B cell (primary cell): ENCODE measurements around the gene CFD. TPM values are rescaled to one million over a fixed set of nuclear protein-coding genes. Genes with fewer than 3 reads are reported as not detected.

ENCODE experiments used
- ATAC-seq: fragments of 200-7000 bp; cut with Tn5 transposase; one replicate; pipeline ENCODE4 v1.10.0; 2021; ENCODE audit warnings: low read depth, mild to moderate bottlenecking, moderate number of reproducible peaks, moderate library complexity
- CTCF ChIA-PET: fragments of 350-600 bp; sonication (Branson Sonifier 250); formaldehyde crosslinking; loops from one replicate; lab custom pipeline; 2021; ENCODE audit warnings: antibody characterized with exemption, inconsistent platforms; lab: Charles Lee
- POLR2A ChIA-PET: fragments of 350-600 bp; sonication (Branson Sonifier 250); formaldehyde crosslinking; loops from one replicate; lab custom pipeline; 2021; ENCODE audit warnings: antibody characterized with exemption; lab: Charles Lee
- DNase-seq: peaks from one replicate; pipeline ENCODE4 v3.0.0; 2013
- H2AFZ ChIP-seq: 2 replicates; pipeline ENCODE4 v1.6.1; 2012; ENCODE audit warnings: mild to moderate bottlenecking, low read depth, low read length; ENCODE audit not compliant: insufficient read depth, poor library complexity, severe bottlenecking
- H3K27ac ChIP-seq, 2 donors: 1 replicate in 1 of 2; 2 replicates in 1 of 2; pipeline ENCODE4 v1.5.1; 2012 to 2013; ENCODE audit warnings: low read length in 2 of 2, mild to moderate bottlenecking in 2 of 2, moderate library complexity in 1 of 2
- H3K27me3 ChIP-seq, 4 experiments: fragments of 200-600 bp in 1 of 4; sonication (generic) in 1 of 4; replicated peaks in 1 of 4; 1 replicate in 2 of 4; 2 replicates in 2 of 4; pipeline versions ENCODE4 v1.6.1 to v1.7.0; 2013 to 2016; ENCODE audit warnings: low read length in 3 of 4, mild to moderate bottlenecking in 2 of 4, mixed read lengths in 1 of 4, moderate library complexity in 1 of 4; ENCODE audit not compliant: insufficient read depth in 4 of 4, control insufficient read depth in 3 of 4; ENCODE audit errors: control extremely low read depth in 1 of 4
- H3K36me3 ChIP-seq, 2 experiments: replicated peaks in 1 of 2; 1 replicate in 1 of 2; 2 replicates in 1 of 2; pipeline versions ENCODE4 v1.6.1 to v1.7.1; 2013; ENCODE audit warnings: low read length in 1 of 2; ENCODE audit not compliant: insufficient read depth in 2 of 2, control insufficient read depth in 1 of 2; ENCODE audit errors: control extremely low read depth in 1 of 2, extremely low read depth in 1 of 2
- H3K4me1 ChIP-seq, 2 donors: fragments of 200-600 bp in 1 of 2; sonication (generic) in 1 of 2; 1 replicate in 1 of 2; 2 replicates in 1 of 2; pipeline versions ENCODE4 v1.5.1 to v1.6.1; 2013 to 2017; ENCODE audit warnings: low read length in 2 of 2; ENCODE audit not compliant: control insufficient read depth in 2 of 2, insufficient read depth in 2 of 2
- H3K4me2 ChIP-seq: replicated peaks from 2 replicates; pipeline ENCODE3; 2012; ENCODE audit warnings: mild to moderate bottlenecking, low read depth, low read length; ENCODE audit not compliant: poor library complexity, severe bottlenecking
- H3K4me3 ChIP-seq, 5 experiments: fragments of 200-600 bp in 1 of 5; sonication (generic) in 1 of 5; 1 replicate in 3 of 5; 2 replicates in 2 of 5; pipeline versions ENCODE4 v1.5.1 to v1.7.0; 2011 to 2016; ENCODE audit warnings: low read length in 4 of 5, mild to moderate bottlenecking in 4 of 5, low read depth in 2 of 5, control low read depth in 1 of 5, moderate library complexity in 1 of 5; ENCODE audit not compliant: insufficient read depth in 1 of 5; ENCODE audit errors: control extremely low read depth in 1 of 5, extremely low read depth in 1 of 5
- H3K79me2 ChIP-seq: fragments of 200-600 bp; sonication (generic); one replicate; pipeline ENCODE4 v1.6.0; 2016; ENCODE audit warnings: low read length; ENCODE audit not compliant: control insufficient read depth, insufficient read depth
- H3K9ac ChIP-seq: fragments of 200-600 bp; sonication (generic); 2 replicates; pipeline ENCODE4 v1.6.1; 2017; ENCODE audit warnings: mild to moderate bottlenecking, low read length, moderate library complexity
- H3K9me3 ChIP-seq, 3 donors: one replicate each; pipeline versions ENCODE4 v1.6.1 to v1.7.1; 2013; ENCODE audit warnings: low read length in 2 of 3; ENCODE audit not compliant: control insufficient read depth in 2 of 3, insufficient read depth in 1 of 3; ENCODE audit errors: control extremely low read depth in 1 of 3
- H4K20me1 ChIP-seq: 2 replicates; pipeline ENCODE4 v1.6.0; 2012; ENCODE audit warnings: mild to moderate bottlenecking, low read length; ENCODE audit not compliant: insufficient read depth, control insufficient read depth, poor library complexity, severe bottlenecking
- H3K27ac Mint-ChIP-seq: one replicate; pipeline ENCODE4 v1.8.0; 2021; ENCODE audit warnings: mixed read lengths
- H3K27me3 Mint-ChIP-seq: one replicate; pipeline ENCODE4 v1.8.0; 2021; ENCODE audit warnings: mixed read lengths
- H3K4me1 Mint-ChIP-seq: one replicate; pipeline ENCODE4 v1.8.0; 2021; ENCODE audit warnings: mixed read lengths
- H3K4me3 Mint-ChIP-seq: one replicate; pipeline ENCODE4 v1.8.0; 2021; ENCODE audit warnings: mixed read lengths
- H3K9me3 Mint-ChIP-seq: one replicate; pipeline ENCODE4 v1.8.0; 2022; ENCODE audit warnings: mixed read lengths; ENCODE audit not compliant: insufficient read depth
- CTCF ChIP-seq: fragments of 200-600 bp; IDR thresholded peaks from one replicate; pipeline ENCODE4 v1.8.0; 2022; ENCODE audit warnings: antibody characterized with exemption, mild to moderate bottlenecking
- EZH2 ChIP-seq: IDR thresholded peaks from 2 replicates; pipeline ENCODE4 v1.6.1; 2012; ENCODE audit warnings: borderline replicate concordance, low read depth, mild to moderate bottlenecking, moderate library complexity, low read length; ENCODE audit not compliant: insufficient read depth, poor library complexity, severe bottlenecking
- WGBS: methylation state at CpG from one replicate; pipeline ENCODE4 v1.1.5; 2013; ENCODE audit warnings: missing lambda C conversion rate; ENCODE audit not compliant: insufficient coverage; 5-methylcytosine and 5-hydroxymethylcytosine counted together
- intact Hi-C: fragments of 100-400 bp; cut with micrococcal nuclease; formaldehyde crosslinking; loops from one replicate; pipeline ENCODE4 v1.10.0; 2022
- polyA plus RNA-seq: library from polyadenylated mRNA; depleted of rRNA; stranded (reverse); fragments of >200 nt; gene quantifications from 2 replicates; pipeline ENCODE4 v1.2.3, GENCODE V29; 2012
- total RNA-seq, 2 donors: library from RNA; stranded (reverse); fragments of 120-200 nt in 1 of 2; gene quantifications; 1 replicate in 1 of 2; 2 replicates in 1 of 2; pipeline versions ENCODE4 v1.2.3 to v1.2.4, GENCODE V29; 2013 to 2022

The CFD gene
- total and polyA plus RNA-seq, 2 donors (not counting 1 experiment from before 2014, with no cell fraction given) = 0.79 to 6.6 TPM

GRCh38 chr19:902093-902370, 42.6 kb downstream of the CFD start:
- TF ChIP-seq EZH2 = no peak
- TF ChIP-seq CTCF = no peak
- H3K27me3 ChIP-seq = no peaks in the 10 kb centered on the region
- intact Hi-C loops = no loop called here
- ATAC-seq (no peak), DNase-seq (no peak)
- H3K79me2 ChIP-seq = peaks cover 50% of the 10 kb centered on the region
- CTCF ChIA-PET = interaction anchor here (0.7 to 1.1 kb wide), 3 partner anchors 9 to 55 kb away, joined by 3 read pairs; partner anchors contain the start of gene RNU6-9
- H3K9me3 ChIP-seq = peaks cover 0 to 4% (median 0%) of the 10 kb centered on the region in 3 donors
- no peaks in the 10 kb centered on the region for H3K9me3 Mint-ChIP-seq
- 100% methylated on average over 2 of the region's 7 CpGs for WGBS
- H3K4me2 ChIP-seq = no peak overlapping the region
- peaks cover 0 to 54% of the 10 kb centered on the region in 2 experiments for H3K36me3 ChIP-seq
- H3K4me1 ChIP-seq = peaks cover 14 to 29% of the 10 kb centered on the region in 2 donors
- H3K9ac ChIP-seq = no peak overlapping the region
- no peaks in the 10 kb centered on the region for H3K27me3 Mint-ChIP-seq
- POLR2A ChIA-PET = interaction anchor here (1.2 kb wide), 1 partner anchor 9 kb away, joined by 4 read pairs; the partner anchor contains the start of genes MED16 and RNU6-9
- H3K4me1 Mint-ChIP-seq = peaks cover 37% of the 10 kb centered on the region
- no peak overlapping the region for H2AFZ ChIP-seq
- H4K20me1 ChIP-seq = peaks cover 57% of the 10 kb centered on the region
- peak overlapping the region in 1 of 2 donors; percentile 33 for H3K27ac ChIP-seq
- peak overlapping the region; percentile 59 for H3K27ac Mint-ChIP-seq
- no peak overlapping the region for H3K4me3 Mint-ChIP-seq
- H3K4me3 ChIP-seq = no peak overlapping the region

- no peak overlapping the region for H3K4me3 Mint-ChIP-seq
- Histone ChIP-seq H3K4me1 (peaks cover 20 to 35% of the 10 kb centered on the region in 2 donors), H3K4me3 (no peak overlapping the region), H3K9me3 (peaks cover 0 to 4% (median 0%) of the 10 kb centered on the region in 3 donors), H3K79me2 (peaks cover 56% of the 10 kb centered on the region), H3K9ac (no peak overlapping the region), H3K4me2 (no peak overlapping the region), H2AFZ (no peak overlapping the region), H3K36me3 (peaks cover 0 to 48% of the 10 kb centered on the region in 2 experiments), H3K27me3 (no peaks in the 10 kb centered on the region), H3K27ac (no peak overlapping the region), H4K20me1 (peaks cover 57% of the 10 kb centered on the region)
- ATAC-seq = no peak
- POLR2A ChIA-PET = interaction anchor here (1.2 to 1.5 kb wide), 2 partner anchors 9 to 10 kb away, joined by 4 to 5 read pairs; partner anchors contain the start of genes MED16 and RNU6-9
- H3K9me3 Mint-ChIP-seq = no peaks in the 10 kb centered on the region
- TF ChIP-seq EZH2 (no peak), CTCF (no peak)
- no peaks in the 10 kb centered on the region for H3K27me3 Mint-ChIP-seq
- CTCF ChIA-PET = interaction anchor here (0.7 to 0.9 kb wide), 4 partner anchors 10 to 80 kb away, joined by 3 read pairs; partner anchors contain the start of gene MED16
- intact Hi-C loops = no loop called here
- DNase-seq = no peak
- 92% methylated on average over 10 of the region's 14 CpGs for WGBS
- peaks cover 43% of the 10 kb centered on the region for H3K4me1 Mint-ChIP-seq
- no peak overlapping the region for H3K27ac Mint-ChIP-seq
These were observed 43.2 kb downstream of the CFD start for GRCh38 chr19:902446-903226.
